AG04450 (cell line): ENCODE measurements around the gene CNNM3. TPM values are rescaled to one million over a fixed set of nuclear protein-coding genes. Genes with fewer than 3 reads are reported as not detected.

Source experiments
- CTCF ChIA-PET: fragments of 300-600, 350-600 bp; formaldehyde crosslinking; extraction: SDS; loops from one replicate; lab custom pipeline; 2022; ENCODE audit warnings: antibody characterized with exemption, inconsistent platforms; lab: Charles Lee
- POLR2A ChIA-PET: fragments of 350-600 bp; formaldehyde crosslinking; extraction: SDS; loops from one replicate; lab custom pipeline; 2021; ENCODE audit warnings: antibody characterized with exemption, inconsistent platforms; lab: Yijun Ruan, JAX
- DNase-seq: peaks from one replicate; pipeline ENCODE4 v3.0.0-alpha.2; 2011; ENCODE audit warnings: low read depth, low spot score
- H3K27ac ChIP-seq: one replicate; pipeline ENCODE4 v1.5.1; 2012; ENCODE audit warnings: low read depth, low read length, control low read depth
- H3K27me3 ChIP-seq: one replicate; pipeline ENCODE4 v1.6.0; 2012; ENCODE audit warnings: low read length; ENCODE audit not compliant: control insufficient read depth, insufficient read depth
- H3K4me3 ChIP-seq: 2 replicates; pipeline ENCODE4 v1.5.1; 2011; ENCODE audit warnings: mild to moderate bottlenecking, low read depth, low read length, control low read depth
- H3K9me3 ChIP-seq: 2 replicates; pipeline ENCODE4 v1.5.1; 2012; ENCODE audit warnings: low read length; ENCODE audit not compliant: control insufficient read depth, insufficient read depth
- CTCF ChIP-seq: IDR thresholded peaks from 2 replicates; pipeline ENCODE4 v1.5.1; 2011; ENCODE audit warnings: low read depth, low read length, control low read depth, inconsistent platforms
- polyA plus RNA-seq: library from polyadenylated mRNA; depleted of rRNA; stranded (reverse); fragments of >200 nt; gene quantifications from 2 replicates; pipeline ENCODE4 v1.2.3, GENCODE V29; 2011

CNNM3 gene
- polyA plus RNA-seq, 1 experiment = 5.1 TPM

- POLR2A ChIA-PET = interaction anchor here (0.6 kb wide), 1 partner anchor 13 kb away, joined by 3 read pairs; no protein-coding TSS in a partner anchor
- Histone ChIP-seq H3K27ac (no peak overlapping the region), H3K4me3 (no peak overlapping the region), H3K27me3 (no peaks in the 10 kb centered on the region), H3K9me3 (no peaks in the 10 kb centered on the region)
- TF ChIP-seq CTCF = no peak
- DNase-seq = no peak
- CTCF ChIA-PET = interaction anchor here (2.5 kb wide), 1 partner anchor 13 kb away, joined by 16 read pairs; no protein-coding TSS in a partner anchor
Observed at GRCh38 chr2:96775160-96775559, 40.9 kb upstream of the CNNM3 start.

GRCh38 chr2:96783388-96783787 lies 32.7 kb upstream of the CNNM3 start:
- Histone ChIP-seq H3K27ac (no peak overlapping the region), H3K9me3 (no peaks in the 10 kb centered on the region), H3K27me3 (no peaks in the 10 kb centered on the region), H3K4me3 (no peak overlapping the region)
- CTCF ChIA-PET = interaction anchor here (2.1 kb wide), 1 partner anchor 22 kb away, joined by 7 read pairs; no protein-coding TSS in a partner anchor
- no peak for TF ChIP-seq CTCF
- POLR2A ChIA-PET = no interaction called here
- DNase-seq = no peak

- Histone ChIP-seq H3K9me3 (no peaks in the 10 kb centered on the region), H3K27me3 (no peaks in the 10 kb centered on the region), H3K27ac (no peak overlapping the region), H3K4me3 (no peak overlapping the region)
- DNase-seq = no peak
- TF ChIP-seq CTCF = no peak
- CTCF ChIA-PET = no interaction called here
- POLR2A ChIA-PET = no interaction called here
Observed at GRCh38 chr2:96787411-96787810, 28.7 kb upstream of the CNNM3 start.

- H3K4me3 ChIP-seq = no peak overlapping the region
- no peak overlapping the region for H3K27ac ChIP-seq
- DNase-seq = no peak
- H3K27me3 ChIP-seq = no peaks in the 10 kb centered on the region
- no peak for TF ChIP-seq CTCF
- ChIA-PET CTCF (no interaction called here), POLR2A (no interaction called here)
- no peaks in the 10 kb centered on the region for H3K9me3 ChIP-seq
Observed at GRCh38 chr2:96788442-96789244, 27.4 kb upstream of the CNNM3 start.

- no peak overlapping the region for H3K27ac ChIP-seq
- CTCF ChIA-PET = no interaction called here
- TF ChIP-seq CTCF = no peak
- H3K4me3 ChIP-seq = no peak overlapping the region
- POLR2A ChIA-PET = no interaction called here
- H3K9me3 ChIP-seq = no peaks in the 10 kb centered on the region
- DNase-seq = no peak
- no peaks in the 10 kb centered on the region for H3K27me3 ChIP-seq
Observed at GRCh38 chr2:96789245-96789617, 26.8 kb upstream of the CNNM3 start.
